B cell (primary cell): ENCODE results near the gene HS3ST3B1.

Source experiments
- CTCF ChIP-seq: fragments of 200-600 bp; IDR thresholded peaks from one replicate; pipeline ENCODE4 v1.8.0; 2022; ENCODE audit warnings: antibody characterized with exemption, mild to moderate bottlenecking
- EZH2 ChIP-seq: IDR thresholded peaks from 2 replicates; pipeline ENCODE4 v1.6.1; 2012; ENCODE audit warnings: borderline replicate concordance, low read depth, mild to moderate bottlenecking, moderate library complexity, low read length; ENCODE audit not compliant: insufficient read depth, poor library complexity, severe bottlenecking

GRCh38 chr17:14303343-14304221, 2.7 kb downstream of the HS3ST3B1 start:
- TF ChIP-seq CTCF (no peak), EZH2 (no peak)
